GM15510 (cell line): Measurements from ENCODE around the gene CATSPERD.

Experiments used
- POLR2A ChIP-seq: IDR thresholded peaks from 3 replicates; pipeline ENCODE4 v1.6.1; 2011; ENCODE audit warnings: borderline replicate concordance; ENCODE audit not compliant: insufficient read length; ENCODE audit errors: extremely low read depth

CATSPERD gene

GRCh38 chr19:5800361-5801270 is 80.2 kb downstream of the CATSPERD start:
- no peak for TF ChIP-seq POLR2A

- no peak for TF ChIP-seq POLR2A
Measured at GRCh38 chr19:5801796-5802619, 81.6 kb downstream of the CATSPERD start.

GRCh38 chr19:5803441-5803751 is 83.0 kb downstream of the CATSPERD start:
- no peak for TF ChIP-seq POLR2A

GRCh38 chr19:5803752-5804515 is 83.5 kb downstream of the CATSPERD start:
- TF ChIP-seq POLR2A = no peak

- no peak for TF ChIP-seq POLR2A
Measured at GRCh38 chr19:5804516-5805461, 84.4 kb downstream of the CATSPERD start, which contains the start of gene NRTN. NRTN (plus strand) TSS chr19:5805067; CDS start chr19:5824166, 19,099 bp downstream.

GRCh38 chr19:5805462-5806132 is 85.2 kb downstream of the CATSPERD start:
- no peak for TF ChIP-seq POLR2A

- no peak for TF ChIP-seq POLR2A
Measured at GRCh38 chr19:5806133-5806489, 85.7 kb downstream of the CATSPERD start.

- no peak for TF ChIP-seq POLR2A
Measured at GRCh38 chr19:5806905-5807304, 86.5 kb downstream of the CATSPERD start.

- no peak for TF ChIP-seq POLR2A
Measured at GRCh38 chr19:5808120-5808816, 87.8 kb downstream of the CATSPERD start.

- no peak for TF ChIP-seq POLR2A
Measured at GRCh38 chr19:5809053-5809452, 88.6 kb downstream of the CATSPERD start.

- no peak for TF ChIP-seq POLR2A
Measured at GRCh38 chr19:5809469-5809868, 89.0 kb downstream of the CATSPERD start.

GRCh38 chr19:5811117-5811516 is 90.7 kb downstream of the CATSPERD start:
- no peak for TF ChIP-seq POLR2A
